ENCODE data around the gene PLA2G2F.
"Not testable (repeated sequence)": the region's sequence is repeated elsewhere in the genome, so short reads cannot be mapped to it uniquely, and the experiment has no call there.

The PLA2G2F gene

GRCh38 chr1:20115479-20115878, 23.6 kb upstream of the PLA2G2F start:
- DNase-seq: no peak

GRCh38 chr1:20115916-20116315, 23.2 kb upstream of the PLA2G2F start:
- DNase-seq: no peak

GRCh38 chr1:20117236-20117635, 21.9 kb upstream of the PLA2G2F start:
- no peak for DNase-seq

- no peak for DNase-seq
Observed at GRCh38 chr1:20119347-20119746, 19.8 kb upstream of the PLA2G2F start, which contains the start of gene PLA2G2D. PLA2G2D (minus strand) TSS chr1:20119536; CDS start chr1:20119498, 38 bp downstream.

DNA sequence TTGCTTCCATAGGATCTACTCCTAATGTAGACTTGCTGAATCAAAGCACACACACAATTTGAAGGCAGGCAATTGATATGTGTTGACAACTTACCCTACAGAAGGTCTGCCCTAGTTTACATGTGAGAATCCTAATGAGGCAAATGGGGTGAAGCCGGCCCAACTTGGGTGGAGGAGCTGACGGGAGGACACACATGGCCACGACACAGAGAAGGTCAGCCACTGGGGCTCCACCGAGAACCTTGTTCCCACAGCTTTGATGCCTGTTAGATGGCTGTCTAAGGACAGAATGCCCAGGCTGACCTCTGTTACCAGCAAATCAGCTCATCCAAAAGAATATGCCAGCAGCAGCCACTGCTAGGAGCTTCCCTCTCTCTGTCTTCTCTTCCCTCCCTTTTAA, 18.3 kb upstream of the PLA2G2F start:
- DNase-seq: no peak

DNA sequence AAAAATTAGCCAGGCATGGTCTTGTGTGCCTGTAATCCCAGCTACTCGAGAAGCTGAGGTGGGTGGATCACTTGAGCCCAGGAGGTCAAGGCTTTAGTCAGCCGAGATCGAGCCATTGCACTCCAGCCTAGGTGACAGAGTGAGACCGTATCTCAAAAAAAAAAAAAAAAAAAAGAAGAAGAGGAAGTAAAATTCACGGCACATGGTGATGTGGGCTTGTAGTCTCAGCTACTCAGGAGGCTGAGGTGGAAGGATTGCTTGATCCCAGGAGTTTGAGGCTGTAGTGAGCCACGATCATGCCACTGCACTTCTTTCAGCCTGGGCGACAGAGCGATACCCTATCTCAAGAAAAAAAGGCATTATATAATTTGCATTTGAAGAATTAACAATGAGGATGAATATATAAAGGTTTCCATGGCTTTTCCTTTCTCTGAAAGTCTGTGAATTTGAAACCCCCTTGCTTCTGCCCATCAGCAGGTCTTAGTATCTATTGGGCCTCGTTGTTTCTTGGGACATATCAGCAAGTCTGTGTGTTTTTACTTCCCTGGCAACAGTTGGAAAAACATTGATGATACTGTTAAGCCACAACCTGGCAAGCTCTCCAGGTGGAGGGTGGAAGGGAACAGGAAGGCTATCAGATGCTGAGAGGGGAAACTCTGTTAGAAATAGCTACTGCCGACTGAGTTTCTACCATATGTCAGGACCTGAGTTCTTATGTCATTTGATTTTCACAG, 15.2 kb upstream of the PLA2G2F start:
- DNase-seq: no peak

DNA sequence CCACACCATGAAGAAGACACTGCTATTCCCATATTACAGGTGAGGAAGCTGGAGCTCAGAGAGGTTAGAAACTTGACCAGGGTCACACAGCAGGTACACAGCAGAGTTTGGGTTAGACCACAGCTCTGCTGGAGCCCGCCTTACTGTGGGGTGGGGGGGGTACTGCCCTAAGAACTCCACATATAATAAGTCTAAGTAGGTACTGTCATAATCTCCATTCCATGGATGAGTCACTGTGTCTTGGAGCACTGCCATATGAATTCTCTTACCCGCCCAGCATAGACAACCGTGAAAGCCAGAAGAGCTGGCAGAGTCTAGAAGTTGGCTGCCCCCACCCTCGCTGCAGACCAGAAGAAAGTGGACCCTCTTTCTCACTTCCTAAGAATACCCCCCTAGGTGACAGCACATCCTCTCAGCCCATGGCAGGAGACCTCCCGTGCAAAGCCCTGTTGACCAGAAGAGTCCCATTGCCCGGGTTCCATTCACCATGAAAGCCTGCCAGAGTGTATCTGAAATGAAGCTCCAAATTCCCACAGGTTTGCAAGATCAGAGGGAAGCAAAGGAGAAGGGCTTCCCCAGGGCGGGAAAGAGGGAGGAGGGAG, 14.6 kb upstream of the PLA2G2F start:
- no peak for DNase-seq

DNA sequence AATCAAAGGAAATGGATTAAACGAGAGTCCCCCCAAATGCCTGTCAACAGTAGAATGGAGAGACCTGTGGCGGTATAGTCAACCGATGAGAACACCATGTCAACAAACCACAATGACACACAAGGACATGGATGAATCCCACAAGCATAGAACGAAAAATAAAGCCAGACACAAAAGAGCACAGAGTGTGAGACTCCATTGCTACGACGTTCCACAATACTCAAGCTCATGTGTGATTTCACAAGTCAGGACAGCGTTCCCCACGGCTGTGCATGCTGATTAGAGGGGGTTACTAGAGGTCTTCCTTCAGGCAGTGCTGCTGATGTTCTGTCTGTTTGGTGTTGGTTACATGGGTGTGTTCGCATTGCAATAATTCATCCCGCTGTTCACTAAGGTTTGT, 14.0 kb upstream of the PLA2G2F start:
- DNase-seq: no peak

GRCh38 chr1:20126041-20126805, 12.9 kb upstream of the PLA2G2F start:
- DNase-seq: no peak

GRCh38 chr1:20126806-20127440, 12.2 kb upstream of the PLA2G2F start:
- DNase-seq: no peak

DNA sequence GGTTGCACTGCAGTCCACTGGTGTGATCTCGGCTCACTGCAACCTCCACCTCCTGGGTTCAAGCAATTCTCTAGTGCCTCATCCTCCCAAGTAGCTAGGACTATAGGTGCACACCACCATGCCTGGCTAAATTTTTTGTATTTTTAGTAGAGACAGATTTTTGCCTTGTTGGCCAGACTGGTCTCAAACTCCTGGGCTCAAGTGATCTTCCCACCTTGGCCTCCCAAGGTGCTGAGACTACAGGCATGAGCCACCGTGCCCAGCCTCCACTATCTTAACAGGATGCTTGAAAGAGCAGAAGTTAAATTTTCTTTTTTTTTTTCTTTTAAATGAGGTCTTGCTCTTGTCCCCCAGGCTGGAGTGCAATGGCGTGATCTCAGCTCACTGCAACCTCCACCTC, 8.6 kb upstream of the PLA2G2F start:
- DNase-seq: not testable (repeated sequence)

- no peak for DNase-seq
Observed at GRCh38 chr1:20134995-20135394, 4.1 kb upstream of the PLA2G2F start.

- no peak for DNase-seq
Observed at GRCh38 chr1:20136249-20136648, 2.9 kb upstream of the PLA2G2F start.

GRCh38 chr1:20137055-20137454, 2.1 kb upstream of the PLA2G2F start:
- DNase-seq: no peak

GRCh38 chr1:20137604-20138003, 1.5 kb upstream of the PLA2G2F start:
- no peak for DNase-seq

DNA sequence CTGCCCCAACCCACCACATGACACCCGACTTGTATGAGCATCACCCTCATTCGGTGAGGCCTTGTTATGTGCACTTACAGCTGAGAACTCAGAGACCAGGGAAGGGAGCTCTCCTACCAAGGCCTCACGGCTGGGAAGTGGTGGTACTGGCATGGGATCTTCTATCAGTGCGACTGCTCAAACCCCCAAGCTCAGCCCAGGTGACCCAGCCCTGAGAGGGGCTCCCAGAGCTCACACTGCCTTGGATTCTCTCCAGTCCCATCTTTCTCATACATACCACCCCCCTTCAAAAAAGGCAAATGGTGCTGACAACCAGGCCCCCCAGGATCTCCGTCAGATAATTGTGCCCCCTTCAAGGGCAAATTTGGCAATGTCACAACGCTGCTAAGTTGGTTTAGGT, 777 bp upstream of the PLA2G2F start:
- no peak for DNase-seq

DNA sequence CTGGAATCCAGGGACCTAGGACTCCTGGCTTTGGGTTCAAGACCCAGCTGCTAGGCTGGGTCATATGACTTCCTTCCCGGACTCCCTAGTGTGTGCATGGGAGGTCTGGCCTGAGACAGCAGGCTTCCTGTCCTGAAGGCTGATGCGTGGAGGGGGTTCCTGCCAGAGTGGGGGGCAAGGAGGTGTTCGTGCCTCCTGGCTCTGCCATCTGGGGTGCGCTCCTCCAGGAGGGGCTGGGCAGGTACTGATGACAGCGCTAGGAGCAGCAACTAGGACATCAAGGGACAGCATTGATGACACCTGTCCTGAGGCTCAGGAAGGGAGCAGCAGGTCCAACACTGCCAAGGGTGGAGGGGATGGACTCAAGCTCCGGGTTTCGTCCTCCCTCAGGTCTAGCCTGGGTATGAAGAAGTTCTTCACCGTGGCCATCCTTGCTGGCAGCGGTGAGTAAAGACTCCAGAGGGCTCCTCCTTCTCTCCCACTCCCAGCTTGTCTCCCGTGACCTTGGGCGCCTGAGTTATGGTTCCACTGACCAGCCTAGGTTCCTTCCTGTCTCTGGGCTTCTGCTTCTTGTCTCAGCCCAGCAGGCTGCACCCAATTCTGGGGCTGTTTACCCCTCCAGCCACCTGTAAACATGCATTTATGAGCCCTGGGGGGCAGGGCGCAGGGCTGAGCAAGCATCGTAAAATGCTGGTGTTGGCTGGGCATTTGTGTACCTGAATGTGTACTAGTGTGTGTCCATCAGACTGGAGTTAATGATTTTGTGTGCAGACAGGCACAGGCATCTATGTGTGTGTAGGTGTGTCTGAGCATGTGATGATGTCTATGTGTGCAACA, 871 bp downstream of the PLA2G2F start:
- no peak for DNase-seq

GRCh38 chr1:20141001-20141400, 1.9 kb downstream of the PLA2G2F start:
- no peak for DNase-seq

- no peak for DNase-seq
Observed at GRCh38 chr1:20141466-20141865, 2.3 kb downstream of the PLA2G2F start.

DNA sequence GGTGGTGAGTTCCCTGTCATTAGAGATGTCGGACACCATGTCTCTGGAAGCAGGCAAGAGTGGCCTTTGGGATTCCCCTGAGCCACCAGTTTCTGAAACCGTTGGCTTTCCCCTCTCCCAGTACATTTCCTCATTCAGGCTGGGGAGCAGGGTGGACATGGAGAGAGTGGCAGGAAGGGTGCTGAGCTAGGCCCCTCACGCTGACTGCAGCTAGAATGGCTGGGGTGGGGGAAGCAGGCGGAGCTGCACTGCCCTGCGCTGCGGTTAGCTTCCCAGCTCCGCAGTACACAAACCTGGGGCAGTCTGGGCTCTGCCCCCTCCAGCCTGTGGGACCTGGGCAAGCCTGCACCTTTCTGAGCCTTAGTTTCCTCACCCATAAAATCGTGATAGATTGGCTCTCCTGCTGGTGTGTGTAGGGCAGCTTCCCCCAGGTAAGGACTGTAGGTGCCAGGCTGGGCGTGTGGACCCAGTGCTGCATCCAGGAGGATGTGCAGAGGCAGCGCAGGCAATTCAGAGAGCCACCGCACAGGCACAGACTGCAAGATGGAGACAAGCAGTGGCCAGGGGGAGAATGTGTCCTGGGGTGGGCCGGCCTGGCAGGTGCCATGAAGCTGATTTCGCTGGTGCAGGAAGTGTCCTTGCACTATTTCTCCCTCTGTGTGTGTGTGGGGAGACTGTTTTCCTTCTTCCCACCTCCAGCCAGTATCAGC, 3.0 kb downstream of the PLA2G2F start:
- no peak for DNase-seq

GRCh38 chr1:20143318-20143717, 4.2 kb downstream of the PLA2G2F start:
- DNase-seq: no peak

Data from activated CD8-positive, alpha-beta memory T cell treated with anti-CD3 and anti-CD28 coated beads for 24 hours (primary cell).